DMS53 (cell line): Measurements from ENCODE around the gene LRCH1.

ENCODE experiments used
- DNase-seq: peaks from one replicate; lab custom pipeline; 2025; lab: John Stamatoyannopoulos, UW

The LRCH1 gene

DNA sequence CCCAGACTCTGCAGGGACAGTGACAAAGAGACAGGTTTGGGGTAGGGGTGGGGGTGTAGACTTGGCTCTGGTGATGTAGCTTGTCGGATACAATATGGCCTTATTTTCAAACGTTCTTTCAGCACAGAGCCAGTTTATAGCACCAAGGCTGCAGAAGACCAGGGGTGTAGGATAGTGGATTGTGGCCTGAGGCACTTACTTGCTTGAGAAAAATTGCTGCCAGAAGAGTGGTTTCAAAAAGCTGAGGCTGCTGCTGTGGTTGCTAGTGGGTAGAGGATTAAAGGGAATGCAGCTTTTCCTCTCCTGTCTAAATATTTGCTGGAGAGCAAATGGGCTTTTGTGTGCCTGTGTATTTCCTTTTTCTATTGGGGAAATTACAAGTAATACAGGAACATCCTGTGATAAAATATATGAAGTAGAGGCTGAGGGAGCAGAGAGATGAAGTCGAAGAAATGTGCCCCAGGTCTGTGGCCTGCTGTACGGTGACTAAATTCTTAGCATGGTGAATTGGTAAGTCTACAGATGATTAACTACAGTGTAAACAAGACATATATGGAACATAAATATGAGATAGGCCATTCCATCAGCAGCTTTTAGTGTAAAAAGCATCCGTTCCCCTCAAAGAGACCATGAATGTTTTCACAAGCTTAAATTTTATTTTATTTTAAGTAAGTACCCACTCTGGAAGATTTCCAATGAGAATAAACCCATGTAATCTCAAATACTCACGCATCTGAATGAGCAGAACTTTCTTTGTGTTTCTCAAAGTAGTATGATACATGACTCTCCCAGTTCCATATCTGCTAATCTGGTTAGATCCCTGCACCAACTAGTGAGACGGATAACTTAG is 112.9 kb downstream of the LRCH1 start:
- DNase-seq = peak; percentile 70

DNA sequence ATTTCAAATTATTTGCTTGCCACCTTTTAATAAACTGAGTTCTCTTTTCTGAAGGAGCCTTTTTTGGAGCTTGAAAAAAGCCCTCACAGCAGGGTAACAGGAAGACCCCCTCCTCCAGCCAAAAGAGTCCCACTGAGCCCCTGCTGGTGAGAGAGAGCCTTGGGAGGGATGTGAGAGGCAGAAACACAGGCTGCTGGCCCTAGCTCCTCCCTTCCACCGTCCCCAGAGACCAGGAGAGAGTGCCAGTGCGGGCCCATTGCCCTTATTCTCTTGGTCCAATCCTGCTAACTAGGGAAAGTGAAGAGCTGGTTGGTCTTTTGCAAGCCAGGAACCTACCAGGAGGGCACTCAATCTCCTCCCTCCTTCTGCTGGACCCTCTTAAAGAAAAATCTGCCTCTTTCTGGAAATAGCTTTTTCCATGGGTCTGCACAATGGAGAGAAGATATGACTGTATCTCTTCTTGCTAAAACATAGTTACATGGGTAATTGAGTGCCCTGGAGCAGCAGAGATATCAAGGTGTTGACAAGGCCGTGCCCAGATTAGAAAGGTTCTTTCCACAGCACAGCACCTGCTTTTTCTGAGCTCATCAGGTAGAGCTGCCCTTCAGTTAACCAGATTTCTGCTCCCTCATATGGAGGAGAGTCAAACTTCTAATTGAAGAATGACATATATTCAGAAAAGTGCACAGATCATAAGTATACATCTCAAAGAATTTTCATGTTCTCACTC is 113.9 kb downstream of the LRCH1 start:
- DNase-seq = no peak

DNA sequence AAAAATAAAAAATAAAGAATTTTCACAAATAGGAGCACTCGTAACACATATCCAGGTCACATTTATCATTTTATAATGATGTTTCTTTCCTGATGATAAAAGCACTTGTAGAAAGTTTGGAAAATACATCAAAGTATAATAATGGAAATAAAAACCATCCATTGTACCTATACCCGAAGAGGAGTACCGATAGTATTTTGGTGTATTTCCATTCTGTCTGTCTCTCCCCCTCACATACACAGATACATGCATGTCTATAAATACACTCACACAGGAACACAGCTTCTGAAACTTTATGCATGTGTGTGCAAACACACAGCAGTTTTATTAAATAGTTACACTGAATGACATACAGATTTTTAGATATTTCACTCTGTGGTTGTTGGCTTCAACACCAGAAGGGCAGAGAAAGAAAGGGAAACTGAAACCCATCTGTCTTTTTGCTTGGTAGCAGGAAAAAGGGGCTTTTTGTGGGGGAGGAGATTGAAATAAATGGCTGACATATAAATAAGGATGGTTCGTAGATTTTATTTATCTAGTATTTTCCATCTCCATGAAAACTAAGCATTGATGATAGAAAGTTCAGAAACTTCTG is 114.8 kb downstream of the LRCH1 start:
- DNase-seq = no peak

DNA sequence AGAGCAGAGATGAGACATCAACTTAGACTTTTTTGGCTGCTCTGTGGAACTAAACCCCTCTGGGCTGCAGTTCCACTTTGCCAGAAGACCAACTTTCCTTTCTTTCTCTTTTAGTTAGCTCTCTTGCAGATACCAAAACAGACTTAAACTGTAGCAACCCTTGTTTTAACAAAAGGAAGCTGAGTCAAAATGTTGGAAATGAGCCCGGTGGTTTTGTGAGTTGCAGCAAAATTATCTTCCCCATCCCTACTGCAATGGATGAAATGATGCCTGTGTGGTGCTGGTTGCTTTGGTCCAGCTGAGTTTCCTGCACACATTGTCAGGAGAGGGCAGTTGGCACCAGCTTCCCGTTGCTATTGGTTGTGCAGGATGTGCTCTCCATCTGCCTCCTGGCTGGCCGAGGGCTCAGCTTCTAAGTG is 115.3 kb downstream of the LRCH1 start:
- DNase-seq = no peak

DNA sequence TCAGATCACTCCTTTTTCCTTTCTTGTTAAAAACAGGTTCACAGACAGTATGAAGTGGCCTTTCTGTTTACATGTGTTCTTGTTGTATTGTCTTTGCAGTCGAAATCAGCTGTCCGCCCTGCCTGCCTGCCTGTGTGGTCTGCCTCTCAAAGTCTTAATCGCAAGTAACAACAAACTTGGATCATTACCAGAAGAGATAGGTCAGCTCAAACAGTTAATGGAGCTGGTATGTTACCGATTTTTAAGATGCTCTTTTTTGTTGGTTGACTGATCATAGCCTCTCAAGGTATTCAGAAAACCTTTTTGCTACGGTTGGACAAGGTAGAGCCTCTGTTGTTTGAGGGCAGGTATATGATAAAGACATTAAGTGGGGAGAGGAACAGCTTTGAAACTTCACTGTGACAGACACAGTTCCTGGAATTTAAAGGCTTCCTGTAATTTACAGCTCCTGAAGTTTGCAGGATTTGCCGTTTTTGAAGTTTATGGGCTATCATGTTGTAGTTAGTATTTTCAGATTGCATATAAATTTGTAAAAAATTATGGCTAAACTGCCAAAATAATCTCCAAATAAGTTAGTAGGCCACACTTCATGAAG is 116.1 kb downstream of the LRCH1 start:
- DNase-seq = no peak

DNA sequence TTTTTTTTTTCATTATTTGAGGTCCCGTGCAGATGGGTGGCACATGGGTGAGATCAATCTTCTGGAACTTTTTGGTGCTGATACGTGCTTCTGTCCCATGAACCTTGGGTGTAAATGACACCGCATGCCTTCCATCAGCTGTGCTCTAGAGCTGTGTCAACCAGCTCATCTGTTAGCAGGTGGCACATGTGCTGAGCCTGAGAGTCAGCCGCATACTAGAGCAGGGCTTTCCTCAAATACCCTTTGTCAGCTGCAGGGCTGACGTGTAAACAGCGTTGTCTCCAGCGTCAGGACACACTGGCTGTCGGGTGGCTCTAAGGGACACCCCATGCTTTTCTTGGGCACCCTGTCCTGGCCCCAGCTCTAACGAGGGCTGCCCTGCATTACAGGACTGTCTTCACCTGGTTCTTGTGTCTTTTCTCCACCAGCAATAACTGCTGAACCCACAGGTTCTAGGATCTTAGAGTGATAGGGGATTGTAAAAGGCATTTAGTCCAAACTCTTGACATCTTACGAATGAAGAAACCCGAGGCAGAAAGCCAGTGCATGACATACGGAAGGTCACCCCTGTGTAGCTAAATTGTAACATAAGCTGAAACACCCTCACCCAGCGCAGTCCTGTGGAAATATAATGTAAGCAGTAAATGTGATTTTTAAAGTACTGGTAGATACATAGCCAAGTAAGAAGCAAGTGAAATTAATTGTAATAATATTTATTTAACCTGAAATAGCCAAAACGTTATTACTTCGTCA is 119.5 kb downstream of the LRCH1 start:
- DNase-seq = no peak

DNA sequence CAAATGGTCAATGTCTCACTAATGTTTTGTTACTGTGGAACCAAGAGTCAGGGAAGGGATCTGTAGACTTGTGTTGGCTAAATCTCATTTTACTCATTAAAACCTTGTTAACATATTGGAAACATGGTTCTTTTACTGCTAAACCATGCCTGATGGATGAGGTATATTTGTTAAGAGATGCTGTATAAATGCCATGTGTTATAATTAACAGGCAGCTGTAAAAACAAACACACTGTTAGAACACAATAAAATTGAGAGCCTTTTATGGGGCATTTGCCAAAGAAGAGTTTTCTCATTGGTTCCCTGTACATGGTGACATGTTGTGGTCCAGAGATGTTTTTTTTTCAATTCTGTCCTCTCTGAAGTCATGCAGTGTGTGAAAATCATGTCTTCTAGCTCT is 122.0 kb downstream of the LRCH1 start:
- DNase-seq = no peak

DNA sequence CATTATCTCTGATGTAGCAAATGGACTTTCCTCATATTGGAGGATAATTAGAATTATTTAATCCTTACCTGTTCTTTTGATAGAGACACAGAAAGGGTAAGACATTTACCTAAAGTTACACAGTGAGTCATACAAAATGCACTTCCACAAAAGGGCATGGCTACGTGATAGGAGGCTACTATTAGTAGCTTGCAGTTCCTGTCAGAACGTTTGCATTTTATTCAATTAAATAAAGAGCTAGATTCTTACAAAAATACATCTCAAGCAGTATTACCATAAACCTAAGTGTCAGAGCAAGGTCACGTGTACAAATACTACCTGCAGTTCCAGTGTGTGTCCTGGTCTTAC is 123.4 kb downstream of the LRCH1 start:
- no peak for DNase-seq

DNA sequence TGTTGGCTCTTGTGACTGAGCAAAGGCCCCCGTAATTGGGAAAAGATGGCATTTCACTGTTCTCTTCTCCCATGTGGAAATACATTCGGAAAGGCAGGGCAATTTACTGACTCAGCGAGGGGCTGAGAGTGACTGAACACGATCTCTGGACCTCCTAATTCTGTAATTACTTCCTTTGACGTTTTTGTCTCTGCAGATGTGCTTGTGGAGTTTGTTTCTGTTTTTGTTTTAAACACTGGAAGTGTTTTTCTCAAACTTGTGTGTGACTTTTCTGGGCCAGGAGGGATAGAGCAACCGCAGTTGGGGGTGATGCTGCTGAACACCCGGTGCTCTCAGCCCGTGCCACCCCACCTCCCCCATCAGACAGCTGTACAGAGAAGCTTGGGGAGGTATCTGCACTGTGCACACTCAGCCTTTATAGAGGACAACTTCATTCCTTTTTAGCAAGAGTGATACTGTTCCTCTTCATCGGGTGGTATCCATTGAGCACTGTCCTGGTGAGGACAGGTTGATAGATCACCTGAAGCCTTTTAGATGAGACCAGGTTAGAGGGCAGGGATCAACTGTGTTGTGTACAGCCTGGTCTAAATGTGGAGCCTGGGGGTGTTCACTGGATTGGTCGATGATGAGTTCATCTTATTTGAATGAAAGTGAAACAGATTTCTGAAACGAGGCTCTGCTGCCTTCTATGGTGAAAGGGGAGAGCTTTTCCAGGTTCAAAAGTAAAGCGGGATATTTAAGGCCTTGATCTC is 126.6 kb downstream of the LRCH1 start:
- no peak for DNase-seq

DNA sequence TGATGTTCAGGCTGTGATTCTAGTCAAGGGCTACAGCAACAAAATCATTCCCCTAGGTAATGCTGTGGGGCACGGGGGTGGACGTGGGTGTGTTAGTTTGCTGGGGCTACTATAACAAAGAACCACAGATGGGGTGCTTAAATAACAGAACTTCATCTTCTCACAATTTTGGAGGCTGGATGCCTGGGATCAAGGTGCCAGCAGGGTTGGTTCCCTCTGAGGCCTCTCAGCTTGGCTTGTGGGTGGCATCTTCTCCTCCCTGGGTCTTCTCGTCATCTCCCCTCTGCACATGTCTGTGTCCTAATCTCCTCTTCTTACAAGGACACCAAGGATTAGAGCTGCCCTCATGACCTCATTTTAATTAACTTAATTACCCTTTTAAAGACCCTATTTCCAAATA is 129.0 kb downstream of the LRCH1 start:
- DNase-seq = no peak

DNA sequence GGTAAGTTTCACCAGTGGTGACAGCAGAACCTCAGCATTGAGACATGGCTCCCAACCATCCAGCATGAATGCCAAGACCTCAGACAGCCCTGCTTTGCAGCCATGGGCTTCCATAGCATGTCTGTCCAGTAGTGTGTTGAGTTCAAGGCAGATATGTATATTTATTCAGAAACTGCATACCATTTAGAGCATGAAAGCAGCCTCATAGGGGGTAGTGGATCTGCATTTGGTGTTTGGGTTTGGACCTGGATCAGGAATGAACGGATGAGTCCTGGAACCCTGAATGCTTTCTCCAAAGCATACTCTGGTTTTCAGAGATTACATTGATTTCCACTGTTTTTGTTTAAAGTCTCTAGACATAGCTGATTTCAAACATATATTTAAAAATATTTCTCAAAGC is 129.7 kb downstream of the LRCH1 start:
- no peak for DNase-seq

DNA sequence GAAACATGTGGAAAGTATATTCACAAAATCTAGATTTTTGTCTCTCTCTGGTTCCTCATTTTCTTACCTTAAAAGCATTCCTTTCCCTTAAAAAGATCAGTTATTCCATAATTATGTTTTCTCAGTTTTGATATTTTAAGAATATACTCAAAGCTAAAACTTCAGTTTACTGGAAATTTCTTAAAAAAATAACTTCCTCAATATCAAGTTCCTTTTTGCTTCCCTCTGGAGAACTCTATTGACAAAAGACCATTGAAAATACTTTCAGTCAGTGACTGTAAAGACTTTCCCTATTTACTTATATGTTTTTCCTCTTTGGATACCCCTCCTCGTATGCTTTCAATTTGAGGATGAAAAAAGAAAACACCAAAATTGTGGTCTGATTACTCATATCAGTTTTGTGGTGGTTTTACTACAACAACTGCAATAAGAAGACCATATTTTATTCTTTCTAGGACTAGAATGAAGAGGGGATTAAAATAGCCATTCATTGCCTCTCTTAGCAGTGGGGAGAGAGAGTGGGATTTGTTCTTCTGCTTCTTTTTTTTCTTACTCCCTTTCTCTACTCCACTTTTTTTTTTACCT is 130.8 kb downstream of the LRCH1 start:
- DNase-seq = no peak

DNA sequence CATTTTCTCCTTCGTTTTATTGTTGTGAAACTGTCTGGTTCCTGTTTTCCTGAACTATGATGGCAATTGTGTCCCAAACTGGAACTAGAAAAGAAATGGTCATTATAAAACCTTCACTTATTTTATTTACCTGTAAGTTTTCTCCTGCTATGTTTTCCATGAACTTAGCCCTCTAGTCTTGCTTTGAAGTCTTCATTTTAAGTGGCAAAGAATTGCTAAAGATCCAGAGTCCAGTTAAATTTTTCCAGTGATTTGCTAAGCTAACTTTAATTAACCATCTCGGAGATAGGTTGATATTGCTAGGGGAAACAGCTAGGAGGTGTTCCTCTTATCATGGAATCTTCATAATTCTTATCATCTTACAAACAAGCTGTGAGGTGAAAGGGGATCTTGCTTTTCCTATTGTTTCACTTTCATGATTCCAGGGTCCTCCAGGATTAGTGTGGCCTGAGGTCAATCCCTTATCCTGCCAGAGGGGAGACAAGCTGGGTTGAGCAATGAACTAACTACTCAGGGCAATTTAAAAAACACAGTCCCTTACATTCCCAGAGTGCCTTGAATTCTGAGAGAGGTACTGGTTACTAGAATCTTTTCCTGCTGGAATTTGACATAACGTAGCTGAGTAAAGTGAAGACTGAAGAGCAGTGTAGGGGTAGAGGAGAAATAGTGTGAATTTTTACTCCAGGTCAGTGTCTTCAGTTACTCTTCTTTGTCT is 131.5 kb downstream of the LRCH1 start:
- no peak for DNase-seq

DNA sequence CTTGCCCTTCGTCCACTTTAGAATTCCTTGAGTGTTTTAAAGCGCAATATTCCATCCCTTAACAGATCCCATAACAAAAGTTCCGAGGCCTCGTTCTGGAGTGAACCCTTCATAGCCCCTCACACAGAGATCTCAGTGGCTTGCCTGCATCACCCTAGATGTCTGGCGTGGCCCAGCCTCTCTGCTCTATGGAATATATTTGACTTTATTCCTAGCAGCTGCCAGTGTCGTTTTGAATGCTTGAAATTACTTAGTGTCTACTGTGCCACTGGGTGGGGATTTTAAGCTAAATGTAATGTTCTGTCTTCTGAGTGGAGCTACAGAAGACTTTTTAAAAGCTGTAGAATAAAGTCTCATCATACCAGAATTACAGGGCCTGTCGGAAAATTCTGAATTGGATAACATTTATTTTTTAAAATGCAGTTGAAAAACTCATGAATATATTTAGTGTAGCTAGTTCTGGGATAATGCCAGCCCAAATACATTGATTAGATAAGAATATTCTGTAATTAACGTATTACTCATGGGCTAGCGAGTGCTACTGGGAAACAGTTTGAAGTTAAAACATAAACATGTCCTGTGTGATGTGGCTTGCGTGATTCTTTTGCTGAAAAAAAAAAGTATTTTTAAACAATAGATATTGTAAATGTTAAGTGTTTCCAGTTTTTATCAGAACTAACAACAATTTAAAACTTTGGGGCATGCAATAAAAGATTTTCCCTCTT is 132.2 kb downstream of the LRCH1 start:
- DNase-seq = no peak

DNA sequence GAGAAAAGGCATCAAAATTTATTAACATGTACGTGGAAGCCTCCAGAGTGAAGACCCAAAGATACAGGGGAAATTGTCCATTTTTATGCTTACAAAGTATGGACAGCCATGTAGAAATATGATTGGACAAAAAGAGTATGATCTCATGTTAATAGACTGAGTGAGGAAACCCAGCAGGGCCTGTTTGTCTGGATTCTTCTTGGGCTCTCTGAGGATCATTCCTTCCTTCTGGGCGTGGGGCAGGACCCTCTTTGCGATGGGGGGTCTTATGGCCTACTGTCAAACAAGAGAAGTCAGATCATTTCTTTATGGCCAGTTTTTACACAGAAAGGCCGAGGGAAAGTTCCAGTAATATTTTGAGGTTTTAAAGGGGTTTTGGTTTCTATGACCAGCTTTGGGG is 133.2 kb downstream of the LRCH1 start:
- peak; percentile 4 for DNase-seq

DNA sequence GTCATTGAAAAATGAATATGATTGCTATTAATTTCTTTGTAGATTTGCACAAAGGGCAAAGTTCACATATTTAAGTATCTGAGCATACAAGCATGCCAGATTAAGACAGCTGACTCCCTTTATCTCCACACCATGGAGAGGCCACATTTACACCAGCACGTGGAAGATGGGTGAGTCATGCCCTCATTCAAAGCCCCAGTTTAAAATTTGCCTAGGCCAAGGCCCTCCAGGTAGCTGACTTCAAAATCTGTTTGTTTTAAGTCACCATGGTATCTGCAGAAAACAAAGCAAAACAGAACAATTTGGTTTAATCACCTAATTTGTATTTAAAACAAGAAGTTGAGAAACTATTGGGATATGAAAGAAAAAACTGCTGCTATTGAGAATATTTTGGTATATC is 134.8 kb downstream of the LRCH1 start:
- peak; percentile 85 for DNase-seq

DNA sequence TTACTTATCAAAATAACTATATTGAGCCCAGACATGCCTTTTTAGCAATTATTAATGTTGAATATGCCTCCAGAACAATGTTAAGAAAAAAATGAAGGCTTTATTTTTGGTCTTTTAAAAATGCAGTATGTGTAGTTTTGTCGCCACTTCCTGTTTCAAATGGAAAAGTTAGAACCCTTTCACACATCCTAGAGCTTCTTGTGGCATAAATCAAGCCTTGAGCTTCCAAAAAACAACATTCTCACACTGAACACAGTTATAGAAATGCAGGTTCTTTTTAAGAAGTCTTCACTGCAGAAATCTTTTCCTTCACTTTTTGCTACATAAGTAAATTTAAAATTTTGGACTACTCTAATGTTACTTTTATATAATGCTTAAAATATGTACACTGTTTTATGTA is 135.3 kb downstream of the LRCH1 start:
- DNase-seq = no peak

DNA sequence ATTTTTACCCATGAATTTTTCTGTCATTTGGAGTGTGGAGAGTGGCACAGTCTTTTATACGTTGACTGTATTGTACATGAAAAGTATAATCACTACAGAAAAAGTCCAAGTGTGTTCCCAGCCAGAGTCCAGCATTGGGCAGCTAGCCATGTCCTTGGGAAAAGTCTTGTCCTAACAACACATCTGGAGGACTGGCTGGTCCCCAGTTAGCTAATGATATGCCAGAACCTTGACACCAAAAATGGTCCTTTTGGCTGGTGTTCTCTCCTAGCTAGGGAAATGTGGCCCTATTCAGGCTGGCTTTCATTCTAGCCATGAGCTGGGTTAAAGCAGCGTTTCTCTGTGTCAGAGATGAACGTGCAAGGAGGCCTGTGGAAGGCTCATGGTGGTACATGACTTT is 145.0 kb downstream of the LRCH1 start:
- DNase-seq = no peak

DNA sequence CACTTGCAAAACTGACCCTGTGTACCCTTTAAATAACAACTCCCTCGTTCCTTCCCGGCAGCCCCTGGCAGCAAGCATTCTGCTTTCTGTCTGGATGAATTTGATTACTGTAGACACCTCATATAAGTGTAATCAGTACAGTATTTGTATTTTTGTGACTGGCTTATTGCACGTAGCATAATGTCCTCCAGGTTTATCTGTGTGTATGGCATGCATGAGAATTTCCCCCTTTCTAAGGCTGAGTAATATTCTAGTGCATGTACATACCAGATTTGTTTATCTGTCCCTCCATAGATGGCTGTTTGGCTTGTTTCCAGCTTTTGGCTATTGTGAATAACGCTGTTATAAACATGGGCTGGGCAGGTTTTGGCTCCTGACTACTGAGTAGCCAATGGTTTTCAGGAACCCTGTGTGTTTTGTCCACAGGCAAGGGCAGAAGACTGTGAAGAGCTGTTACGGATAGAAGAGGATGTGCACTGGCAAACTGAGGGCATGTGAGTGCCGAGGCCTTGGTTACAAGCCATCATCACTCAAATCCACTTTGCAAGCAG is 146.0 kb downstream of the LRCH1 start:
- no peak for DNase-seq
